Coronary artery (tissue), 2 donors: ENCODE measurements around the gene KRTAP9-2.
"Not testable (repeated sequence)": the region's sequence is repeated elsewhere in the genome, so short reads cannot be mapped to it uniquely, and the experiment has no call there.

Source experiments
- DNase-seq: peaks from one replicate; pipeline ENCODE4 v3.0.0-alpha.2; 2017; ENCODE audit warnings: low spot score
- H3K27ac ChIP-seq, 2 donors: fragments of 200-600 bp; sonication (generic); one replicate each; pipeline ENCODE4 v1.5.1; 2016 to 2019
- H3K4me3 ChIP-seq: fragments of 200-600 bp; sonication (generic); 2 replicates; pipeline ENCODE4 v1.5.1; 2016; ENCODE audit warnings: mild to moderate bottlenecking, moderate library complexity
- TF ChIP-seq, protein P1 (sequence below): fragments of 200-600 bp; sonication (generic); IDR thresholded peaks from one replicate; pipeline ENCODE4 v1.5.1; 2019; ENCODE audit warnings: antibody characterized with exemption

KRTAP9-2 gene, protein sequence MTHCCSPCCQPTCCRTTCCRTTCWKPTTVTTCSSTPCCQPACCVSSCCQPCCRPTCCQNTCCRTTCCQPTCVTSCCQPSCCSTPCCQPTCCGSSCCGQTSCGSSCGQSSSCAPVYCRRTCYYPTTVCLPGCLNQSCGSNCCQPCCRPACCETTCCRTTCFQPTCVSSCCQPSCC

GRCh38 chr17:41226598-41227095 lies at the start of gene KRTAP9-2:
KRTAP9-2 (plus strand) TSS chr17:41226648; CDS start chr17:41226655, 7 bp downstream.
- DNase-seq, H3K4me3 ChIP-seq, H3K27ac ChIP-seq: not testable (repeated sequence)

- TF ChIP-seq, protein P1, sequence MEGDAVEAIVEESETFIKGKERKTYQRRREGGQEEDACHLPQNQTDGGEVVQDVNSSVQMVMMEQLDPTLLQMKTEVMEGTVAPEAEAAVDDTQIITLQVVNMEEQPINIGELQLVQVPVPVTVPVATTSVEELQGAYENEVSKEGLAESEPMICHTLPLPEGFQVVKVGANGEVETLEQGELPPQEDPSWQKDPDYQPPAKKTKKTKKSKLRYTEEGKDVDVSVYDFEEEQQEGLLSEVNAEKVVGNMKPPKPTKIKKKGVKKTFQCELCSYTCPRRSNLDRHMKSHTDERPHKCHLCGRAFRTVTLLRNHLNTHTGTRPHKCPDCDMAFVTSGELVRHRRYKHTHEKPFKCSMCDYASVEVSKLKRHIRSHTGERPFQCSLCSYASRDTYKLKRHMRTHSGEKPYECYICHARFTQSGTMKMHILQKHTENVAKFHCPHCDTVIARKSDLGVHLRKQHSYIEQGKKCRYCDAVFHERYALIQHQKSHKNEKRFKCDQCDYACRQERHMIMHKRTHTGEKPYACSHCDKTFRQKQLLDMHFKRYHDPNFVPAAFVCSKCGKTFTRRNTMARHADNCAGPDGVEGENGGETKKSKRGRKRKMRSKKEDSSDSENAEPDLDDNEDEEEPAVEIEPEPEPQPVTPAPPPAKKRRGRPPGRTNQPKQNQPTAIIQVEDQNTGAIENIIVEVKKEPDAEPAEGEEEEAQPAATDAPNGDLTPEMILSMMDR: no peak
- Histone ChIP-seq H3K4me3 (no peak overlapping the region), H3K27ac (no peak overlapping the region)
- DNase-seq: no peak
These were observed 49.6 kb upstream of the KRTAP9-2 start for GRCh38 chr17:41176744-41177387.

DNA sequence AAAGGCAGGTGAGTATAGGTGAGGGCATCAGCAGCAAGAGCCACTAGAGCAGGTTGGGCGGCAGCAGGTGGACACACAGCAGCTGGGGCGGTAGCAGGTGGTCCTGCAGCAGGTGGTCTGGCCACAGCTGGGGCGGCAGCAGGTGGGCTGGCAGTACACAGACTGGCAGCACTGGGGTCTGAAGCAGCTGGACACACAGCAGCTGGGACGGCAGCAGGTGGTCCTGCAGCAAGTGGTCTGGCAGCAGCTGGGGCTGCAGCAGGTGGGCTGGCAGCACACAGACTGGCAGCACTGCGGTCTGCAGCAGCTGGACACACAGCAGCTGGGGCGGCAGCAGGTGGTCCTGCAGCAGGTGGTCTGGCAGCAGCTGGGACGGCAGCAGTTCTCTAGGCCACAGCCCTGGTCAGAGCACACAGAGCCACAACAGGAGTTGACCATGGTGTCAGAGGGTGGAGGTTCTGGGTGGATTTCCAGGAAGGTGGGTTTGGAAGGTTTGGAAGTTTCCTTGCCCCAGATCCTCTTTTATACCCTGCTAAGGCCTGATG lies 48.6 kb upstream of the KRTAP9-2 start, which contains the start of gene KRTAP4-2:
Gene KRTAP4-2, minus strand, starts transcription at position 495 of the 545 bp plus-strand sequence. Its CDS starts 57 bp downstream, at position 438.
- Histone ChIP-seq H3K4me3 (no peak within 1 kb of the TSS), H3K27ac (no peak within 1 kb of the TSS)
- no peak for DNase-seq
- TF ChIP-seq, protein P1: no peak

GRCh38 chr17:41178341-41178740 lies 48.1 kb upstream of the KRTAP9-2 start:
- Histone ChIP-seq H3K4me3 (no peak overlapping the region), H3K27ac (no peak overlapping the region)
- TF ChIP-seq, protein P1: no peak
- no peak for DNase-seq

GRCh38 chr17:41178843-41179616 lies 47.4 kb upstream of the KRTAP9-2 start:
- H3K27ac ChIP-seq: no peak overlapping the region
- no peak for DNase-seq
- H3K4me3 ChIP-seq: no peak overlapping the region
- TF ChIP-seq, protein P1: no peak

GRCh38 chr17:41184480-41184961 lies 41.9 kb upstream of the KRTAP9-2 start, which contains the start of gene KRTAP4-1:
KRTAP4-1 (minus strand) TSS chr17:41184911; CDS start chr17:41184854, 57 bp downstream.
- Histone ChIP-seq H3K27ac (no peak within 1 kb of the TSS), H3K4me3 (no peak within 1 kb of the TSS)
- no peak for DNase-seq
- TF ChIP-seq, protein P1: no peak

- H3K27ac ChIP-seq: no peak overlapping the region
- TF ChIP-seq, protein P1: no peak
These were observed 41.4 kb upstream of the KRTAP9-2 start for GRCh38 chr17:41185001-41185400.

More at GRCh38 chr17:41185001-41185400, 41.4 kb upstream of the KRTAP9-2 start:
- H3K4me3 ChIP-seq: no peak overlapping the region
- no peak for DNase-seq
